ENCODE results near the gene FAM170B.

The FAM170B gene

DNA sequence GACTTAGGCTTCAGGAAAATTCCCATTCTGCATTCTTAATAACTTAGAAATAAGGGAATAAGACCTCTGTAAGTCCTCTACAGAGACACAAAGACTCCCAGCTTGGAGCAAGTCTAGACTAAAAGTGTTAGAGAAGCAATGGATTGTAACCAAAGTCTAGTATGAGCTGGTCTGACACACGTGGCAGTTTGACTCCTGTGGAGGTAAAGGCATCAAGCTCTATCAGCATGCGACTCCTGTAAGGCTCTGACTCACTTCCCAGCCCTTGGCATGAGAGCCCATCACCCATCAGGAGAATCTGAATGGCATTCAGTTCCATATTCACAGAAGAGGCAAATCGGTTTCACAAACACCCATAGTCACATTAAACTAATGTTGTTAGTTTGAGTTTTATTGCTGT lies 14.1 kb downstream of the FAM170B start:
- DNase-seq = no peak

DNA sequence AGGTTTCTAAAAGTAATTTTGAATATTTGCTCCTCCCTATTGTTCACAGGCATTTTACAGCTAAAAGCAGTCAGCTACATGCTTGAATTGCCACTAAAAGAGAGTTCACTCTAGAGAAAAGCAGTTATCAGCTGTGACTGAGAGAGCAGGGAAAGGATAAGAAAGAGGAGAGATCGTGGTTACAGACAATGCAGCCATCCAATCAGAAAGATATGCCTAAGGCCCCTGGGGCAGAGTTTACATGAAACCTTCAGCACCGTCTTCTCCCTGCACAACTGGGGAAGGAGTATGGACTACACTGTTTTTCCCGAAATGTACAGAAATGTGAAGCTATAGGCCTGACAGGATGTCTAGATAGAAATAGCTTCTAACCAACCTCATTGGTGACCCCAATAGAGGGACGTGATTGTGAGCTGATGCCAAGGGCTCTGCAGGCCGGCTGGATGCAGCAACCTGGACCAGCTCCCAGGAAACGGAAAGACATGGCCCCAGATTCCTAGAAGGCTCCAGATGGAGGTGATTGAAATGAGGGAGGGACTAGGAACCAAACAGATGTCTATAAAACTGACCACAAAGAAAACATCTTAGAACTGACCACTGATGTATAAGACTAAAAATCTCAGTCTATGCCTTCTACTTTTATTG lies 15.3 kb downstream of the FAM170B start:
- no peak for DNase-seq

DNA sequence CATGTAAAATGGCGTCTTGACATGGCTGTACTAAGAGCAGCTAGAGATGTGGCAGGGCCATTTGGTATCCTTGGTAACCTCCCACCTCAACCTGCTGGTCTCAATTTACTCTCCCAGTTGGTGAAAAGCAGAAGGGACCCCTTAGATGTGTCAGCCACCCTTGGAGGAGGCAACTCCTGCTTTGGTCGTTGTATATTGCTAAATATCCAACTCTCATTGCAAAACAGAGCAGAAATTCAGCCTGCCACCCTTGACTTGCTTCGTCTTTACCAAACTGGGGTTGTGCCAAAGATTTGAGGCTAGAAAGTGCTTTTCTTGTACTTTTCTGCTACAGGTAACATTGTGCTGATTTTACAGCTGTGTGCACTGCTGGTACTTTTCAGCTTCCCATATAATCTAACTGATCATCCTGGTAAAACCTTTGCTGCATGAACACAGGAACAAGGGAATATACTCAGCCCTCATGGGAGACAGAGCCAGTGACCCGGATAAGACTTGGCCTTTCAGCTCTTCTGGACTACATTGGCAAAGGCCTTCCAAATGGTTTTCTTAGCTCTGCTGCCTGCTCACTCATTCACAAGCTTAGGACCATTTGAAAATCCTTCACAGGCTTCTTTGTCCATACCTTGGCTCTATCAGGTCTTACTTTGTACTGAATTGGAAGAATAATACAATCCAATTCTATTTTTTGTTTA lies 16.3 kb downstream of the FAM170B start:
- DNase-seq = no peak

DNA sequence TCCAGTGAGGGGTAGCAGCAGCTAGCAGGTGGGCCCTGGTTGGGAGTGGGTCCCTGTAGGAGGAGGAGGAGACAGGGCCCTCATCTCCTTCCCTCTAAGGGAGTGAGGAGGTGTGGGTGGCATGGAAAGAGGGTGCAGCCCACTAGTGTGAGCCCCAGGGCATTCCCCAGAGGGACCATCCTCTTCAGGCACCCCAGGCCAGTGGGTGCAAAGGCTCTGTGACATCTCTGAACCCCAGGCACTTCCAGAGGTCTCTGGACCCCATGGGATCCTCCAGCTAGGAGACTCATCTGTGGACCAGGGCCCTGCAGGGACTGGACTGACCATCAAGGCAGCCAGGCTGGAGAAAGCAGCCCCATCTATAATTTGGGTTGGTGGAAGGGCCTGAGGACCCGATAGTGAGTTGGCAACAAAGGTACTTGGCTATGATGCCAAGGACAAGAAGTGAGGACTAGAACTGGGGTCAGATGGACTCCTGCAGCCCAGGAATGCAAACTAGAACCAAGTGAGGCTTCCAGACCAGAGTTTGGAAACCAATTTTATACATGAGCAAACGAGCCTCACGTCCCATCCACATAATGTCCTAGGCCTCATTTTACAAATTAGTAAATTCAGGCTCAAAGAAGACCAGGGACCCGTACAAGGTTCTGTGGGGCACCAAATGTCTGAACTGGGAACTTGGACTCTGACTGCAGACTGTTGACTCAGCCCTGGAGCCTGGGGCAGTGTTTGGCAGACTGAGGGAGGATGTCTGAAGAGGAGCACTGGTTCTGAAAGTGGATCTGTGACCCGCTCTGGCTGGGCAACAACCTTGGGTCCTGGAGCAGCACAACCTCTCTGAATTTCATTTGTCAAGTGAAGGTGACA lies 17.1 kb downstream of the FAM170B start:
- DNase-seq = no peak

DNA sequence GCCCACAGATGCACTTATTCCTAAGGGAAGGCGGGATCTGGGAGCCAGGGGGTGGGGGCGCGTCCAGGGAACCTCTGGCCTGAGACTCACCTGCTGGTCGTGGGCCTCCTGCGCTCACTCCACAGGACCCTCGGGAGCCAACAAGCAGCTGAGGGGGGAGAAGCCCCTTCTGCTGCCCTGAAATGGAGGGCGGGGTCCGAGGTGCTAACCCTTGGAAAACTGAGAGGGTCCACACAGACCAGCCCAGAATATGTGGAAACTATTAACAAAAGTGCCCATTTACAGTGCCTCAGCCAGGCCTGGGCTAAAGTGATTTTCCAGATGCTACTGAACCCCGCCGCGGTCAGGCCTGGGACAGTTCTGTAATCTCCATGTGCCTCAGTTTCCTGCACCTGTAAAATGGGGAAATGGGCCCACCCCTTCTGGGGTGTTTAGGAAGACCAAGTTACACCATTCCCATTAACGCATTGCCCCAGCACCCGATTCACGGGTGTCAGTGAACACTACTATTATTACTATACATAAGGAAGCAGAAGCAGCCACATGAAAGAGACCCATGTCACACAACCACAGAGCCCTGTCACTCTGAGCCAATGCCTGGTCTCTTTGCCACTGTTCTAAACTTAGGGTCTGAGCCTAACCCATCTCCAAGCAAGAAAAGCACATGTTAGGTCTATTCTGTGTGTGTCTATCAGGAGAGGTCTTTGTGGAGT lies 17.9 kb downstream of the FAM170B start:
- DNase-seq = no peak

DNA sequence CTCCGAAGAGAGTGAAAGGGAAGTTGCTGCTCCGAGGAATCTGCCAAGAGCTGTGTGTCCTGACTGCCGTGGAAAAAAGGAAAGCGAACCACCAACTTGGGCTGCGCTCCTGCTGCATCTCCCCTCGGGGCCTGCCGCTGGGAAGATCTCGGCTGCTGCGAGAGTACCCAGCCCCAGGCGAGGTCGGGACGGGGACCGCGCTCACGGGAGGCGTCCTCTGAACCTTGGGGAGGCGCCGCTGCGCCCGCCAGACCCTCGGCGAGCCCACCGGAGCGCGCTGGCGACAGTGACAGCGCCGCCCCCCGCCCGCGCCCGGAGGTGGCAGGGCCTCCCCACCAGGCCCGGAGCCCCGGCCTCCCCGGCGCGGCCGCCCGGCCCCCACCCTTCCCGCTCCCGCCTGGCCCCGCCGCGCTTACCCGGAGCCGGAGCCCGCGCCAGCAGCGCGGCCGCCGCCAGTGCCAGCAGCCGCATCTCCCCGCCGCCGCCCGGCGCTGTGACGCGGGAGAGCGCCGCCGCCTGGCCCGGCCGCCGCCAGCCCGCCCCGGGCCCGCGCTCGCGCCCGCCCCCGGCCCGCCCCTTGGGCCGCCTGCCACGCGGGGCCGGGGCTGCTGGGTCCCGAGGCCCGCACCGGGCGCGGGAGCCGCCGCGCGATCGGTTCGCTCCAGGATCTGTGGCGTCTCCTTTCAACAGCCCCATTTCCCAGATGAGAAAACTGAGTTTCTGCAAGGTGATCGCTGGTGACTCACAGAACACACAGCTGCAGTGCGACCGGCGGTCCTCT lies 18.6 kb downstream of the FAM170B start, which contains the start of gene VSTM4:
VSTM4 (minus strand) TSS at position 508 of the 781 bp plus-strand sequence; CDS start at position 471, 37 bp downstream.
- DNase-seq = peak; percentile 20

DNA sequence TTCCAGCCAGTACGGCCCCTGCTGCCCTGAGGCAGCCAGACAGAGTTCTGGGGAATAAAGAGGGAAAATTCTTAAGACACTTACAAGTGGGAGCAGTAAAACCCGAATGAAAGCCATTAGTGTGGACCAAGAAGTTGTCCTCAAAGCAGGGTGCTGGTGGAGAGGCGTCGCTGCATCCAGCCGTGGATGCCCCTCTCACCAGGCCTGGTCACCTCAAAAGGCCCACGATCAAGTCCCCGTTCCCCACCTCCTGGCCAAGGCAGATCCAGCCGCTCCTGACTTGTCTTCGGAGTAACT lies 19.2 kb downstream of the FAM170B start:
- no peak for DNase-seq

DNA sequence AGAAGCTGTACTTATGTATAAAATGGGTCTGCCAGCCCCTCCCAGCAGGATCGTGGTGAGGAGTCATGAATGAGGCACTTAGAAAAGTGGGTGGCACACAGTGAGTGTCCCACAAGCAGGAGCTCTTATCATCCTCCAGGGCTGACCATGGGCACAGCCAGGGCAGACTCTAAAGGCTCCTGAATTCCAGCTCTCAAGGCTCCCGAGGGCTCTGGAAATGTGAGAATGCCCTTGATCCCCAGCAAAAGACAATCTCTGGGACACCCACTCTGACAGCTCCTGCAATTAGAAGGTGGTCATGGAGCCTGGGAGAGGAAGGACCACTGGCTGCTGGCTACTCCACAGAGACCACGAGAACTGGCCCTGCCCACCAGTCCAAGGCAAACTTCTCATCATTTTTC lies 20.1 kb downstream of the FAM170B start:
- DNase-seq = no peak

DNA sequence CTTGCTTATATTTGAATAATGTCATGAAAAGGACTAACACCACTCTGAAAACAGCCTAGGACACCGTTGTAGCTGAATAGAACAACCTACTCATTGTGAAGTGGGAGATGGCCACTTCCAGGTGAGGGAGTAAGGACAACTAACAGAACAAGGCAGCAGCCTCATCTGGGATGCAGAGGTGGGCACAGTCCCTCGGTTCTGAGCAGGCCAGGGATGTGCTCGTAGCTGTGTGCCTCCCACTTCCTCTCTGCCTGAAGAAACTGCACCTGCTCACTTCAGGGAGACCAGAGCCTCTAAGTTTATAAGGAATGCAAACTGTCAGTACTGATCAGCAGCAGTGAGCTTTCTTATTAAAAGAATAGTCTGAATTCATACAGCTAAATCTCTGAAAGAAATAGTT lies 21.0 kb downstream of the FAM170B start:
- no peak for DNase-seq

DNA sequence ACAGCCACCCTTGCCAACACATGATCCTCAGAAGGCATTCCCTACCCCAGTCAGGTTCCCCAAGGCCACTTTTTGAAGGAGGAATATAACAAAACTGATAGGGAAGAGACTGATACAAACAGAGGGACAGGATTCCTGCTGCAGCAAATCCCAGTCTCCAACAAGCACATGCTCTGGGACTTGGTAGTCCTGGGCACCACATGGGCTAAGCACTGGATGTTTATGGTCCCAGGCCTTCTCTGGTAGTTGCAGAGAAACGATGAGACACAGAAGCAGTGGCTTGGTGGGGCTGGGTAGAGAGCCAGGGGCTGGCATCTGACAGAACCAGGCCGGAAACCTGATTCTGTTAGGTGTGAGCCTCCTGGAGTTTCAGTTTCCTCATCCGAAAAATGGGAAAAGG lies 21.7 kb downstream of the FAM170B start:
- DNase-seq = no peak

DNA sequence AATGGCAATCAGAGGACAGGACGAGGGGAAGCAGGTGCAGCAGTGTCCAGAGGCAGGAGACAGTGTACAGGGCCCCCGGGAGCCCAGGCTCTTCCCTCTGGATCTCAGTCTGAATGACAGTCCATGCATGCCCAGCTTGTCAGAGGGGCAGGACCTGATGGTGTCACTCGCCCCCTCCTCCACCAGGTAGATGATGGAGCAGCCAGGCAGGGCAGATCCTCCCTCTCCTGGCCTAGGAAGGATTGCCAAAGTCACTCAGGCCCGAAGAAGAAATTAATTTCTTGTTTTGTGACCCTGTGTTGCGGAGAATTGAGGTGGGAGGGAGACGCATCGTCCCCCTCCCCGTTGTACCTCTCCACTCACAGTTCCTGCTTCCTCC lies 22.5 kb downstream of the FAM170B start:
- no peak for DNase-seq

DNA sequence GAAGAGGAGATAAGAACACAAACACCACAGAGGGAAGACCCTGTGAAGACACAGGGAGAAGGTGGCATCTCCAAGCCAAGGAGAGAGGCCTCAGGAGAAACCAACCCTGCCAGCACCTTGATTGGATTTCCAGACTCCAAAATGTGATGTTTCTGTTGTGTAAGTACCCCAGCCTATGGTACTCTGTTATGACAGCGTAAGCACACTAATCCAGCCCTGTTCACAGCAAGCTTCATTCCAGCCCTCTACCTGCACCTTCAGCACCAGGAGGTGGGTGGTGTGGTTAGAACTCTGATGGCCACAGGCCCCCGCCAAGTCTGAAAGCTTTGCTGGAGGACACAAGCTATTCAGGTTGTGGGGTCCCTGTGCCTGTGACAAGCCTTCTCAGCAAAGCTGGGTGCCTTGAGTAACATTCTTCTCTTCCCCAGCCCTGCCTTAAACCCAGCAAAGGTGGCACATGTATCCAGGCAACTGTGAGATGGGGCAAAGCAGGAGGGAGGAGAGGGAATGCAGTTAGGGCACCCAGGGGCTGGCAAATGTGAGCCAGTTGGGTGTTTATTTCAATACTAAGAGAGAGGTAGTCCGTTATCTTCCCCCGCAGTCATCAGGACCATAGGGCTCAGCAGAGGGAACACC lies 23.0 kb downstream of the FAM170B start:
- DNase-seq = no peak

DNA sequence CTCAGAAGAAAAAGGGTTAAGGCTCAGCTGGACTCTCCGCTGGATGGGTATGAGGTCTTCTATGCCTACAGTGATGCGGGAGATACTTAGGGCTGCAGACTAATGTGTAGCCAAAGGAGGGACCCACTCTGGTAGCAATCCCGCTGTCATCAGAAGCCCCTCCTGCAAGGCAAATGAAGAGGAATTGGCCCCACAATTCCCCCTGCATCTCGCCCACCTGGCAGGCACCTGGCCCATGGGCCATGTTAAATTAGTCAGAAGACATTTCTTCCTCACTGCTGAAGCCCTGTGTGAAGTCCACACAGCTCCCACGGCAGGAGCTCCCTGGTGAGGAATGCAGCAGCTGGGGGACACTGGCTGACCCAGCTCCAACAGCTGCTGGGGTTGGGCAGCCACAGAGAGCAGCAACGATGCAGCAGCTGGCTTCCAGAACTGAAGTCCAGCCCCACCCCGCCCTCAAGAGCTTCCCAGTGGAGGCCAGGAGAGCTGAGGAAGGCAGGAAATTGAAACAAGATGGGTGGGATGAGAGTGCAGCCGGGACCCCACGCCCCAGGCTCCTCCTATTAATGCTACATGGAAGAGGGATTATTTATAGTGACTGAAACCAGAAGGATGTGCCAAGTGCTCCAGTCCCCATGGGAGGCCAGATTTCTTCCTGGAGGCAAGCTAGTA lies 24.0 kb downstream of the FAM170B start:
- no peak for DNase-seq

DNA sequence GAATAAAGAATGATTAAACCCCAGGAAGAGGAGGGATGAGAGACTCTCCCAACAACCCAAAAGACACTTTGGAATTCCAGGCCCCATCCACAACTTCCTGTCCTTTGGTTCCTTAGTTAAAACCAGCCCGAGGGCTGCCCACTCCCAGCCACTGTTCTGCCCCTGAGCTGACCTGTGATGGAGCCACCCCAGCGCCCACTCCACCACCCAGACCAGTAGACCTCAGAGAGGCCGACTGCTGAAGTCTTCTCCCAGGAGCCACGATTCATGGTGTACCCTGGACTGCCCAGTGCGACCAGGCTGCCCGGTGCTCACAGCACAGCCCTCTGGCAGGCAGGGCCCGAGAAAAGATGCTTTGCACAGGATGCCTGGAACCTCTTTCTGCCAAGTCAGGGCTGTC lies 25.2 kb downstream of the FAM170B start:
- DNase-seq = no peak

DNA sequence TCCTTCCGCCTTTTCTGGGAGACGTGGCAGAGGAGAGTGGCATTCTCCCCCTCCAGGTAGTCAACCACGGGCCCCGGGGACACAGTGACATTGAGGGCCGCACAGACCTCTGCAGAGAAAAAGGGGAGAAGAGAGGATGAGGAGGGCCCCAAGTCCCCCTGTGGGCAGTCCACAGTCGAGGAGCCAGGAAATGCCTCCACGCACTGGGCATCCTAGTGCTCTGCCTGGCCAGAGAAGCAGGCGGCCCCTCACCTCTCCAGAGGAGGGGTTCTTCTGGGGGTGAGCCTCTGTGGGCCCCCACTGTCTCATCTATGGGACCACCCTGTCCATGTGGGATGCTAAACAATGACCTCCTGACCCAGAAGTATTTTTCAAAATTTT lies 25.9 kb downstream of the FAM170B start:
- no peak for DNase-seq

DNA sequence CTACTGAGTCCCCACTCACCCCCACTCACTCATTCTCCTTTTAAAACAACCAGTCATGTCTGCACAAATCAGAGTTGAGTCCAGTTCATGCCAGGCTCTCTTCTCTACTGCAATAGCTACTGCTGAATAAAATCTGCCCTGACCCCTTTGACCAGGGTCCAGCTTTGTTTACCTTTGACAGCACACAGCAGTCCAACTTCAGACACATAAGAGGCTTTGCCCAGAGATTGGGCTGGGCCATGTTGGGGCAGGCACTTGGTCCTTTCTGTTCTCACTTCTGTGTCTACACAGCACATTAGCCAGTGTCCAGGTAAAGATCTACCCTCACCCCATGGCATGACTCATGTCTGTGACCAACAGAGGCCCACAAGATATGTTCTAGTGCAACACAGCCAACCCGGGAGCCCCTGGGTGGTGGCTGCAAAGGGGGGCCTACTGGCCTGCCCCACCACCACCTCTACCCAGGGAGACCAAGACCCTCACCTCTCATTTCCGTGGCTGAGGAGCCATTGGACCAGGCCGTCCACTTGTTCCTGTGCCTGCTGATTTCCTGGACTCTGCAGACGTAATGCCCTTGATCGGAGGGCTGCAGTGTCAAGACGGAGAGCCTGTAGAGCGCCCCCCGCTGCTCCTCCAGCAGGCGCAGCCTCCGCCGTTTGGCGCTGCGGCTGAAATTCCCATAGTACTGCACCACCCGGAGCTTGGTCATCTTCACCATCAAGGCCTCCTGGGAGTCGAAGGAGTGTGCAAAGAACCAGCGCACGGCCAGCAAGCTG lies 26.5 kb downstream of the FAM170B start:
- no peak for DNase-seq

DNA sequence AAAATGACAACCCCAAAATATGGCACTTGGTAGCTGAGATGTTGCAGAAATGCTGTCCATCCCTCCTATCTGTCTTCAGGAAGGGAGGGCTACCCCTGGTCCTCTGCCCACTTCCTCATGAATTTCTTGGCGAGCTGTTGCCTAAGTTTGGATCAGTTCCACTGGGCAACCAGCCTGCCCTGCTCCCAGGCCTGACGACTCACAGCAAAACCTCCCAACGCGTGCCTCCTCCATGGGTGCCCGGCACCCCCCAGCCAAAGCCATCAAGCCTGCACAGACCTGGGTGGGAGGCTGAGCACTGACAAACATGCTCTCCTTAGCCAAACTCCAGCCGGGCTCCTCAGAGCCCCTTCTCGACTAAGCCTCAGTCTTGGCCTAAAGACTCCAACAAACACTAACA lies 27.4 kb downstream of the FAM170B start:
- no peak for DNase-seq

DNA sequence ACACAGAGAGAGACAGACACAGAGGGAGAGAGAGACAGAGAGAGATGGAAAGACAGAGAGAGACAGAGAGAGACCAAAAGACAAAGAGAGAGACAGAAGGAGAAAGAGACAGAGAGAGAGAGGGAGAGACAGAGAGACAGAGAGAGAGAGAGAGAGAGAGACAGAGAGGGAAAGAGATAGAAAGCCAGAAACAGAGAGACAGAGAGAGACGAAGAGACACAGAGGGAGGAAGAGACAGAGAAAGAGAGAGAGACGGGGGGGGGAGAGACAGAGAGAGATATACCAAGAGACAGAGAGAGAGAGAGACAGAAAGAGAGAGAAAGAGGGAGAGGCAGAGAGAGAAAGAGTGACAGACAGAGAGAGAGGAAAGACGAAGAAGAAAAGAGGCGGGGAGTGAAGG lies 28.7 kb downstream of the FAM170B start:
- no peak for DNase-seq

DNA sequence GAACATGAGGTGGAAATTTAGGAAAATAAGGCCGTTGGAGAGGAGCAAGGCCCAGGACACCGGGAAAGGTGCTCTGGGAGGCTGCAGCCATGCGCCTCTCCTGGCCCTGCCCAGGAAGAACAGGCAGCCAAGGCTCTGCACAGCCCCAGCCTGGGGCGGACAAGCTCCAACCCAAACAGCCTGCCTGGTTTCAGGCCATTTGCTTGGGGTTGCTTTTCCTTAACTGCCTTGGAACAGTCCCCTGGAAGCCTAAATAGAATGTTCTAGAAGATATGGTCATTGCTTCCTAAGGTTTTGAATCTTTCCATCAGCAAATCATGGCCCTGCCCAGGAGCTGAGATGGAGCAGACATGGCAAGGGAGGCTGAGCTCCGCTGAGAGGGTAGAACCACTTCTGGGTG lies 29.5 kb downstream of the FAM170B start:
- no peak for DNase-seq

DNA sequence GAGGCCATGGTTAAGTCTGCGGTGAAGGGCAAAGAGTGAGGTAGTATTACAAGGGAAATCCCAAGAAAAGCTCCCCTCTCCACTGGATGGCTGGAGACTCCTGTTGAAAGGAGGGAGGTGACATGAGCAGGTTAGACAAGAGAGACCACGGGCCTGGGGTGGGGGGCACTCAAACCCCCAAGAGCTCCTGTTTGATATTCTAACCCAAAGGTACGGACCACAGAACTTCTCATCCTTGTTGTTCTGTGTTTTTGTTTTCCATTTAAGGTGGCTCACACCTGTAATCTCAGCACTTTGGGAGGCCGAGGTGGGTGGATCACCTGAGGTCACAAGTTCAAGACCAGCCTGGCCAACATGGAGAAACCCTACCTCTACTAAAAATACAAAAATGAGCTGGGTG lies 30.1 kb downstream of the FAM170B start:
- DNase-seq = no peak

DNA sequence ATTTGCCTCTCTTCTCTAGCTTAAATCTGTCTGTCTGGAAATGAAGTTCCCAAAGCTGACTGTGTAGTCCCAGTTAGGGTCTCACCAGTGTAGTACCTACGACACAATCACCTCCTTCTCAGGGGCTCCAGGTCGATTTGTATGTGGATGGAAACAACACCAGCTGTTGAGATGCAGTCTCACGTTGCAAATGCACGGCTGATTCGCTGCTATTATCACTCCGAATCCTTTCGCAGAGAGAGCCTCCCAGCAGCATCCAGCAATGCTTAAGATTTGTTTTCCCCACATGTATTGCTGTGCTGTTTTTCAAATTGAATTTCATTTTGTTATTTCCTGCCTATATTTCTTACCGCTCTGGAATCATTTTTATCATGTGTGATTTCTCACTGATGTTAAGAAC lies 34.8 kb downstream of the FAM170B start:
- DNase-seq = no peak
